Measurements from ENCODE around the gene DDX24.

DNA sequence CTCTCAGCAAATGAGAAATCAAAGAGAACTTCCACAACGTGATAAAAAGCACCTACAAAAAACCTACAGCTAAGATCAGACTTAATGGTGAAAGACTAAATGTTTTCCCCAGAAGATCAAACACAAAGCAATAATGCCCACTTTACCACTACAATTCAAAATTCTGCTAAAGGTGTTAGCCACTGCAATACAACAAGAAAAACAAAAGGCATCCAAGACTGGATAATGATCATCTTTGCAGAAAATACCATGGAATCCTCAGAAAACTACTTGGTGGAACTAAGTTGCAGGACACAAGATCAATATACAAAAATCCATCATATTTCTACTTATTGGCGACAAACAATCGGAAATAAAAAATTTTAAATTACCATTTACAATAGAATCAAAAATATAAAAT lies 6.5 kb downstream of the DDX24 start:
- TF ChIP-seq, protein P1, sequence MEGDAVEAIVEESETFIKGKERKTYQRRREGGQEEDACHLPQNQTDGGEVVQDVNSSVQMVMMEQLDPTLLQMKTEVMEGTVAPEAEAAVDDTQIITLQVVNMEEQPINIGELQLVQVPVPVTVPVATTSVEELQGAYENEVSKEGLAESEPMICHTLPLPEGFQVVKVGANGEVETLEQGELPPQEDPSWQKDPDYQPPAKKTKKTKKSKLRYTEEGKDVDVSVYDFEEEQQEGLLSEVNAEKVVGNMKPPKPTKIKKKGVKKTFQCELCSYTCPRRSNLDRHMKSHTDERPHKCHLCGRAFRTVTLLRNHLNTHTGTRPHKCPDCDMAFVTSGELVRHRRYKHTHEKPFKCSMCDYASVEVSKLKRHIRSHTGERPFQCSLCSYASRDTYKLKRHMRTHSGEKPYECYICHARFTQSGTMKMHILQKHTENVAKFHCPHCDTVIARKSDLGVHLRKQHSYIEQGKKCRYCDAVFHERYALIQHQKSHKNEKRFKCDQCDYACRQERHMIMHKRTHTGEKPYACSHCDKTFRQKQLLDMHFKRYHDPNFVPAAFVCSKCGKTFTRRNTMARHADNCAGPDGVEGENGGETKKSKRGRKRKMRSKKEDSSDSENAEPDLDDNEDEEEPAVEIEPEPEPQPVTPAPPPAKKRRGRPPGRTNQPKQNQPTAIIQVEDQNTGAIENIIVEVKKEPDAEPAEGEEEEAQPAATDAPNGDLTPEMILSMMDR (IDR thresholded peaks at IDR 0.05; ENCODE audit: low read depth, low read length): no peak
- no peak for TF ChIP-seq POLR2A (IDR thresholded peaks at IDR 0.05; ENCODE audit: extremely low read depth, insufficient read length)
